Endodermal cell (in vitro differentiated cells): ENCODE data around the gene ODF4. TPM values are rescaled to one million over a fixed set of nuclear protein-coding genes. Genes with fewer than 3 reads are reported as not detected.

Source experiments
- DNase-seq: peaks from one replicate; pipeline ENCODE4 v3.0.0-alpha.2; 2017
- H3K27ac ChIP-seq: 2 replicates; pipeline ENCODE4 v1.5.1; 2013; ENCODE audit warnings: mild to moderate bottlenecking, low read depth, low read length, moderate library complexity
- H3K27me3 ChIP-seq: 2 replicates; pipeline ENCODE4 v1.6.1; 2013; ENCODE audit warnings: mild to moderate bottlenecking, low read length, moderate library complexity; ENCODE audit not compliant: insufficient read depth, control insufficient read depth, poor library complexity, severe bottlenecking
- H3K36me3 ChIP-seq: 2 replicates; pipeline ENCODE4 v1.7.0; 2013; ENCODE audit warnings: mild to moderate bottlenecking, low read length, moderate library complexity; ENCODE audit not compliant: control insufficient read depth, insufficient read depth
- H3K4me1 ChIP-seq: one replicate; pipeline ENCODE4 v1.7.0; 2013; ENCODE audit warnings: low read length; ENCODE audit not compliant: control insufficient read depth, insufficient read depth
- H3K4me3 ChIP-seq: 2 replicates; pipeline ENCODE4 v1.5.1; 2013; ENCODE audit warnings: mild to moderate bottlenecking, low read length, moderate library complexity
- H3K9ac ChIP-seq: 2 replicates; pipeline ENCODE4 v1.6.1; 2013; ENCODE audit warnings: mild to moderate bottlenecking, low read length, moderate library complexity; ENCODE audit not compliant: poor library complexity, severe bottlenecking; ENCODE audit errors: extremely low read depth
- H3K9me3 ChIP-seq: 2 replicates; pipeline ENCODE4 v1.6.1; 2013; ENCODE audit warnings: mild to moderate bottlenecking, low read length, moderate library complexity; ENCODE audit not compliant: control insufficient read depth
- H3K27ac Mint-ChIP-seq: 2 replicates; pipeline ENCODE4 v1.8.0; 2020; ENCODE audit warnings: mixed read lengths
- H3K27me3 Mint-ChIP-seq: 2 replicates; pipeline ENCODE4 v1.8.0; 2021; ENCODE audit warnings: mild to moderate bottlenecking, mixed read lengths; ENCODE audit not compliant: insufficient read depth
- H3K36me3 Mint-ChIP-seq: 2 replicates; pipeline ENCODE4 v1.8.0; 2020; ENCODE audit warnings: low read depth, mixed read lengths
- H3K4me1 Mint-ChIP-seq: 2 replicates; pipeline ENCODE4 v1.8.0; 2020; ENCODE audit warnings: mixed read lengths
- H3K4me3 Mint-ChIP-seq: 2 replicates; pipeline ENCODE4 v1.8.0; 2020; ENCODE audit warnings: mild to moderate bottlenecking, moderate library complexity, mixed read lengths
- H3K9me3 Mint-ChIP-seq: 2 replicates; pipeline ENCODE4 v1.8.0; 2020; ENCODE audit warnings: mild to moderate bottlenecking, mixed read lengths
- CTCF ChIP-seq: fragments of 200-600 bp; sonication (generic); conservative IDR thresholded peaks from 2 replicates; pipeline ENCODE4 v1.5.0; 2021; ENCODE audit warnings: antibody characterized with exemption, mild to moderate bottlenecking
- WGBS, 2 experiments: methylation state at CpG; one replicate each; pipeline versions ENCODE4 v1.1.5 to v1.1.7; 2013; ENCODE audit warnings: missing lambda C conversion rate in 2 of 2, mixed read lengths in 1 of 2; ENCODE audit not compliant: insufficient coverage in 1 of 2, insufficient read length in 1 of 2; 5-methylcytosine and 5-hydroxymethylcytosine counted together
- total RNA-seq, 2 donors: library from RNA; stranded (reverse); fragmentation: NEBNext Ultra II Directional in 1 of 2; extraction: Animal tissue kit (Norgen Biotek cat#: 25700) in 1 of 2; gene quantifications; 2 replicates in 1 of 2; 3 replicates in 1 of 2; pipeline ENCODE4 v1.2.1, GENCODE V29; 2021

Gene ODF4
- total RNA-seq, 2 donors from 2014 or later = not detected

- peak overlapping the region; percentile 7 for H3K9ac ChIP-seq
- H3K4me1 ChIP-seq = peaks cover 11% of the 10 kb centered on the region
- no peaks in the 10 kb centered on the region for H3K27me3 ChIP-seq
- peak overlapping the region; percentile 87 for H3K27ac Mint-ChIP-seq
- peaks cover 19% of the 10 kb centered on the region for H3K4me1 Mint-ChIP-seq
- peak overlapping the region; percentile 13 for H3K4me3 ChIP-seq
- no peak overlapping the region for H3K27ac ChIP-seq
- peak overlapping the region; percentile 31 for H3K4me3 Mint-ChIP-seq
- H3K27me3 Mint-ChIP-seq = no peaks in the 10 kb centered on the region
- no peak for TF ChIP-seq CTCF
- no peaks in the 10 kb centered on the region for H3K36me3 ChIP-seq
- peak; percentile 72 for DNase-seq
- H3K9me3 ChIP-seq = no peaks in the 10 kb centered on the region
- H3K36me3 Mint-ChIP-seq = no peaks in the 10 kb centered on the region
- H3K9me3 Mint-ChIP-seq = no peaks in the 10 kb centered on the region
- 40 to 45% methylated on average over 8 to 11 of the region's 11 CpGs for WGBS, 2 experiments
These were observed 1.6 kb upstream of the ODF4 start for GRCh38 chr17:8337802-8338752.

- no peaks in the 10 kb centered on the region for H3K9me3 ChIP-seq
- H3K4me3 Mint-ChIP-seq = peak overlapping the region; percentile 31
- H3K27ac ChIP-seq = no peak overlapping the region
- H3K9ac ChIP-seq = peak overlapping the region; percentile 7
- H3K27me3 Mint-ChIP-seq = no peaks in the 10 kb centered on the region
- peaks cover 19% of the 10 kb centered on the region for H3K4me1 Mint-ChIP-seq
- no peaks in the 10 kb centered on the region for H3K36me3 Mint-ChIP-seq
- H3K4me1 ChIP-seq = peaks cover 11% of the 10 kb centered on the region
- H3K36me3 ChIP-seq = no peaks in the 10 kb centered on the region
- no peaks in the 10 kb centered on the region for H3K9me3 Mint-ChIP-seq
- 71 to 77% methylated on average over 5 of the region's 5 CpGs for WGBS, 2 experiments
- peak; percentile 90 for DNase-seq
- peak overlapping the region; percentile 87 for H3K27ac Mint-ChIP-seq
- no peak for TF ChIP-seq CTCF
- no peaks in the 10 kb centered on the region for H3K27me3 ChIP-seq
- no peak overlapping the region for H3K4me3 ChIP-seq
These were observed 893 bp upstream of the ODF4 start for GRCh38 chr17:8338753-8339140.

- no peak overlapping the region for H3K4me3 Mint-ChIP-seq
- H3K36me3 Mint-ChIP-seq = no peaks in the 10 kb centered on the region
- WGBS, 2 experiments = 70 to 71% methylated on average over 1 to 4 of the region's 4 CpGs
- Histone ChIP-seq H3K4me1 (peaks cover 17% of the 10 kb centered on the region), H3K4me3 (no peak overlapping the region), H3K27me3 (no peaks in the 10 kb centered on the region), H3K36me3 (no peaks in the 10 kb centered on the region), H3K27ac (no peak overlapping the region), H3K9me3 (no peaks in the 10 kb centered on the region), H3K9ac (no peak overlapping the region)
- no peaks in the 10 kb centered on the region for H3K27me3 Mint-ChIP-seq
- TF ChIP-seq CTCF = no peak
- H3K4me1 Mint-ChIP-seq = peaks cover 36% of the 10 kb centered on the region
- no peaks in the 10 kb centered on the region for H3K9me3 Mint-ChIP-seq
- peak overlapping the region; percentile 77 for H3K27ac Mint-ChIP-seq
- peak; percentile 85 for DNase-seq
These were observed 1.8 kb downstream of the ODF4 start for GRCh38 chr17:8341456-8341855.
